ENCODE results near the gene ARSB. TPM values are rescaled to one million over a fixed set of nuclear protein-coding genes. Genes with fewer than 3 reads are reported as not detected.
A peak's percentile ranks its signal among the peaks of the same experiment; 100 is the strongest.
"Not testable (repeated sequence)": the region's sequence is repeated elsewhere in the genome, so short reads cannot be mapped to it uniquely, and the experiment has no call there.

Gene ARSB
- total RNA-seq, 1 donor from 2014 or later = 1.8 TPM

DNA sequence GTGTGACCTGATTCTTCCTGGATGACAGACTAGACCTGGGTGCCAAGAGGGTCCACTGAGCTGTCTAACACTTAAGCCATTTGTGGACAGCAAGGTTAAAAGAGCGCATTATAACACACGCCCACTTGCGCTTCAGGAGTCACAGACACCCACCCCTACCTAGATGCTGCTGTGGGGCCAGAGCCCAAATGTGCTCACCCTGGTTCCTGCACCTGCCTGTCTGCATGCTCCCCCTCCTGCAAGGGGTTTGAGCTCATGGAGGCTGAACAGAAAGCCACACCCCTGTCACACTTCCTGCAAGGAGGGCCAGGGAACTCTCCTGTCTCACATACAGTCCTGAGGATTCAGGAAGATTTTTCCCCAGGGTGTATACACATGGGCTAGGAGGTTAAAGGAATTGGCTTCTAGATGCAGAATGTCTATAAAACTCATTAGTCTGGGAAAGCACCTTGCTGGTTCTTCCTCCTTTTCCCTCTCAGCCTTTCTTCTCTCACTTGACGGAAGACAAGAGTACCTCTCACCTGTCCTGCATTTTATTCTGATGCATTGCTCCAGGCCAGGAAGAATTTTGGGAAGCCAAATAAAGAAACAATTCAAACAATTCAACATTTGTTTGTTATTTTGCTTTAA is 249.2 kb downstream of the ARSB start:
- Histone ChIP-seq H3K4me3 (ENCODE audit: low read depth, low read length) (no peak overlapping the region), H3K36me3 (ENCODE audit: control insufficient read depth, insufficient read depth, low read length) (no peaks in the 10 kb centered on the region), H3K27me3 (ENCODE audit: control insufficient read depth, insufficient read depth, low read length) (no peaks in the 10 kb centered on the region)
- peak; percentile 52 for FAIRE-seq
- DNase-seq (ENCODE audit: low read depth) = no peak
- TF ChIP-seq, protein P1, sequence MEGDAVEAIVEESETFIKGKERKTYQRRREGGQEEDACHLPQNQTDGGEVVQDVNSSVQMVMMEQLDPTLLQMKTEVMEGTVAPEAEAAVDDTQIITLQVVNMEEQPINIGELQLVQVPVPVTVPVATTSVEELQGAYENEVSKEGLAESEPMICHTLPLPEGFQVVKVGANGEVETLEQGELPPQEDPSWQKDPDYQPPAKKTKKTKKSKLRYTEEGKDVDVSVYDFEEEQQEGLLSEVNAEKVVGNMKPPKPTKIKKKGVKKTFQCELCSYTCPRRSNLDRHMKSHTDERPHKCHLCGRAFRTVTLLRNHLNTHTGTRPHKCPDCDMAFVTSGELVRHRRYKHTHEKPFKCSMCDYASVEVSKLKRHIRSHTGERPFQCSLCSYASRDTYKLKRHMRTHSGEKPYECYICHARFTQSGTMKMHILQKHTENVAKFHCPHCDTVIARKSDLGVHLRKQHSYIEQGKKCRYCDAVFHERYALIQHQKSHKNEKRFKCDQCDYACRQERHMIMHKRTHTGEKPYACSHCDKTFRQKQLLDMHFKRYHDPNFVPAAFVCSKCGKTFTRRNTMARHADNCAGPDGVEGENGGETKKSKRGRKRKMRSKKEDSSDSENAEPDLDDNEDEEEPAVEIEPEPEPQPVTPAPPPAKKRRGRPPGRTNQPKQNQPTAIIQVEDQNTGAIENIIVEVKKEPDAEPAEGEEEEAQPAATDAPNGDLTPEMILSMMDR (IDR thresholded peaks at IDR 0.05; ENCODE audit: insufficient read depth, low read length, severe bottlenecking) = no peak

DNA sequence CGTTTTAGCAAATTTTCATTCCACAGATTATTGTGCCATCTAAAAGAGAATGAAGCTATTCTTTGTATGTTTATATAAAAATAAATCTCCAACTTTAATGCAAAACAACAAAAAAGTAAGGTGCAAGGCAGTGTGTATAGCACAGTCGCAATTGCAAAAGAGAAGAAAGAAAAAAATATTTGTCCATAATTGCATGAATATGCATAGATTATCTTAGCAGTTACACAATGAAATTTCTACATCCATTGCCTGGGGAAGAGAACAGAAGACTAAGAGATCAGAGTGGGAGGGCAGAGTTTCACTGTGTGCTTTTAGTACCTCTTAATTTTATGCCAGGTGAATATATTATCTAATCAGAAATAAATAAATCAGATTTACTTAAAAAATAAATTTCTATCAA is 250.2 kb downstream of the ARSB start:
- H3K36me3 ChIP-seq (ENCODE audit: control insufficient read depth, insufficient read depth, low read length) = no peaks in the 10 kb centered on the region
- TF ChIP-seq, protein P1 (IDR thresholded peaks at IDR 0.05; ENCODE audit: insufficient read depth, low read length, severe bottlenecking) = no peak
- H3K27me3 ChIP-seq (ENCODE audit: control insufficient read depth, insufficient read depth, low read length) = no peaks in the 10 kb centered on the region
- no peak overlapping the region for H3K4me3 ChIP-seq (ENCODE audit: low read depth, low read length)
- DNase-seq (ENCODE audit: low read depth) (no peak), FAIRE-seq (no peak)

DNA sequence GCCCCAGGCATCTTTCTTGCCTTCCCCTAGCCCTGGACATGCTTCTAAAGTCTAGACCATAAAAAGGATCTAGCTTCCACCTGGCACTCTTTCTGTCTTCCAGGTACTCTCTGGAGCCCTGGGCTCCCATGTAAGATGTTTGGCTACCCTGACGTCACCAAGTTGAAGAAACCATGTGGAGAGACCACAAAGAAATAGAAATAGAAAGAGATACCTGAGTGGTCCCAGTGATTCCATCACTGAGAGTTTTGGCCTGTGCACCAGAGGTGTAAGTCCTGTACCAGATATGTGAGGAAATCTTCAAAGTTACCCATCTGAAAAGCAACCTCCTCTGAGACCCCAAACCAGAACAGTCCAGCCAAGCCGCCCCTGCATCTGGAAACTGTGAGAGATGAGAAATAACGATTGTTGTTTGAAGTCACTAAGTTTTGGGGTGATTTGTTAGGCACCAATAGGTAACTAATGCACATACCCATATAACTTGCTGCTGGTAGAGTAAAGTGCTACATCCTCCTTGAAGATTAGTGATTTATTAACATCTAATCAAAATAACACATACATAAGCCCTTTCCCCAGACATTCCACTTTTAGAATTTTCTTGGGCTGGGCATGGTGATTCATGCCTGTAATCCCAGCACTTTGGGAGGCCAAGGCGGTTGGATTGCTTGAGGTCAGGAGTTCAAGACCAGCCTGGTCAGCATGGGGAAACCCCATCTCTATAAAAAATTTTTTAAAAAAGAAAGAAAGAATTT is 250.8 kb downstream of the ARSB start:
- TF ChIP-seq, protein P1 (IDR thresholded peaks at IDR 0.05; ENCODE audit: insufficient read depth, low read length, severe bottlenecking) = no peak
- no peak for FAIRE-seq
- H3K27me3 ChIP-seq (ENCODE audit: control insufficient read depth, insufficient read depth, low read length) = no peaks in the 10 kb centered on the region

GRCh38 chr5:78732721-78733120 is 252.4 kb downstream of the ARSB start:
- not testable (repeated sequence) for H3K4me3 ChIP-seq (ENCODE audit: low read depth, low read length); FAIRE-seq; H3K27me3 ChIP-seq (ENCODE audit: control insufficient read depth, insufficient read depth, low read length); H3K36me3 ChIP-seq (ENCODE audit: control insufficient read depth, insufficient read depth, low read length); DNase-seq (ENCODE audit: low read depth)

More for the DNA sequence above, 250.8 kb downstream of the ARSB start:
- no peak for DNase-seq (ENCODE audit: low read depth)
- H3K36me3 ChIP-seq (ENCODE audit: control insufficient read depth, insufficient read depth, low read length) = no peaks in the 10 kb centered on the region
- H3K4me3 ChIP-seq (ENCODE audit: low read depth, low read length) = no peak overlapping the region

DNA sequence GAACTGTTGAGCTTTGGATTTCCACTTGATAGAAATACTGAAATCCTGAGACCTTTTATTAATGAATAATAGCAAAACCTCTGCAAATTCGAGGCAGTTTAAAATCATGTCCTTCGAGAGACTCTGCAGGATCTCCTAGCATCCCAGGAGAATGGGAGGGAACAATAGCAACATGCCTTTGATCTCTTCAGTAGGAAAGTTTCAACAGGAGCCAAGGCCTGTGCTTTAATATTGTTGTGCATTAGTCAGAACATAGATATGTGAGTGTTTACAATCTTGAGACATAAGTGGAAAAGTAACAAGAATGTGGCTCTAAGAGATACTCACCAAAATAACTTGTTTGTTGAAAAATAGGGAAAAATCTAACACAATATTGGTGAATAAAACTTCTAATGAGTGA is 253.2 kb downstream of the ARSB start:
- TF ChIP-seq, protein P1 (IDR thresholded peaks at IDR 0.05; ENCODE audit: insufficient read depth, low read length, severe bottlenecking) = no peak
- Histone ChIP-seq H3K27me3 (ENCODE audit: control insufficient read depth, insufficient read depth, low read length) (no peaks in the 10 kb centered on the region), H3K36me3 (ENCODE audit: control insufficient read depth, insufficient read depth, low read length) (no peaks in the 10 kb centered on the region), H3K4me3 (ENCODE audit: low read depth, low read length) (no peak overlapping the region)
- DNase-seq (ENCODE audit: low read depth) (peak; percentile 43), FAIRE-seq (no peak)

DNA sequence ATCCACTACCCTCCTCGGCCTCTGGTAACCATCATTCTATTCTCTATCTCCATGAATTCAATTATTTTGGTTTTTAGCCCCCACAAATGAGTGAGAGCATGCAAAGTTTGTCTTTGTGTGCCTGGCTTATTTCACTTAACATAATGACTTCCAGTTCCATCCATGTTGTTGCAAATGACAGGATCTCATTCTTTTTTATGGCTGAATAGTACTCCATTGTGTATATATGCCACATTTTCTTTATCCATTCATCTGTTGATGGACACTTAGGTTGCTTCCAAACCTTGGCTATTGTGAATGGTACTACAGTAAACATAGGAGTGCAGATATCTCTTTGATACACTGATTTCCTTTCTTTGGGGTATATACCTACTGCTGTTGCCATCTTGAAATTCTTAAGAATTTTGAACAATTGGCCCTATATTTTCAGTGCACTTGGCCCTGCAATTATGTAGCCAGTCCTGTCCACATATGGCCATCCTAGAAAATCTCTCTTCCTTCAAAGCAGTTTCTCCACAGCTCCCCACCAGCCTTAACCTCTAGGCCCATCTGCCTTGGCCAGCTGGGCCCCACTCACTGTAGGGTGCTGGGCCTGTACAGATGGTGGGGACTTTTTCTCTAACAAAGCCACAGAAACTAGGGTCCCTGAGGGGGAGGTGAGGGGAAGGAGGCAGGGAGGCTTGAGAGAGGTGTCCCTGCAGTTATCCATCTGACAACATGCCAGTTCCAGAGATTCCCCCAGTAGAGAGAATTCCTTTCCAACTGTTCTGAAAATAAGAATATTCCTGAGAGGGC is 254.6 kb downstream of the ARSB start:
- Histone ChIP-seq H3K4me3 (ENCODE audit: low read depth, low read length) (no peak overlapping the region), H3K27me3 (ENCODE audit: control insufficient read depth, insufficient read depth, low read length) (no peaks in the 10 kb centered on the region), H3K36me3 (ENCODE audit: control insufficient read depth, insufficient read depth, low read length) (no peaks in the 10 kb centered on the region)
- TF ChIP-seq, protein P1 (IDR thresholded peaks at IDR 0.05; ENCODE audit: insufficient read depth, low read length, severe bottlenecking) = no peak
- FAIRE-seq (no peak), DNase-seq (ENCODE audit: low read depth) (no peak)
